Testis (tissue), 3 donors: Measurements from ENCODE around the gene EPHB1. TPM values are rescaled to one million over a fixed set of nuclear protein-coding genes. Genes with fewer than 3 reads are reported as not detected.

Experiments
- DNase-seq: peaks from one replicate; pipeline ENCODE4 v3.0.0-alpha.2; 2019
- H3K27ac ChIP-seq, 2 donors: fragments of 200-600 bp; sonication (generic); one replicate each; pipeline ENCODE4 v1.5.1; 2019
- H3K27me3 ChIP-seq: fragments of 200-600 bp; sonication (generic); one replicate; pipeline ENCODE4 v1.5.1; 2019
- H3K36me3 ChIP-seq: fragments of 200-600 bp; sonication (generic); one replicate; pipeline ENCODE4 v1.5.1; 2017; ENCODE audit warnings: low read depth; ENCODE audit errors: missing control alignments
- H3K4me1 ChIP-seq: fragments of 200-600 bp; sonication (generic); one replicate; pipeline ENCODE4 v1.5.1; 2019
- H3K4me3 ChIP-seq, 2 donors: fragments of 200-600 bp; sonication (generic); one replicate each; pipeline ENCODE4 v1.5.1; 2017 to 2019
- H3K9me3 ChIP-seq: fragments of 200-600 bp; sonication (generic); one replicate; pipeline ENCODE4 v1.5.1; 2017
- CTCF ChIP-seq, 3 experiments: fragments of 450-650 bp in 2 of 3; fragments of 200-600 bp in 1 of 3; sonication (generic) in 1 of 3; IDR thresholded peaks; one replicate each; pipeline ENCODE4 v1.5.1; 2016 to 2019; ENCODE audit warnings: antibody characterized with exemption in 3 of 3, mild to moderate bottlenecking in 2 of 3, moderate library complexity in 1 of 3
- POLR2A ChIP-seq: fragments of 450-650 bp; IDR thresholded peaks from one replicate; pipeline ENCODE4 v1.6.1; 2017; ENCODE audit warnings: antibody characterized with exemption, mild to moderate bottlenecking, moderate library complexity
- WGBS, 2 donors: methylation state at CpG; one replicate each; pipeline ENCODE4 v1.1.5; 2018; 5-methylcytosine and 5-hydroxymethylcytosine counted together
- intact Hi-C: fragments of 100-400 bp; cut with DNase I; formaldehyde crosslinking; loops from one replicate; pipeline ENCODE4 v1.15.1; 2023; ENCODE audit warnings: low total_unique reads
- polyA plus RNA-seq: library from polyadenylated mRNA; stranded (reverse); fragments of 350-450 nt; fragmentation: Illumina TruSeq; extraction: RNeasy Lipid Tissue Mini Kit (QIAGEN cat#74804); gene quantifications from one replicate; pipeline ENCODE4 v1.2.3, GENCODE V29; 2014; ENCODE audit warnings: low read depth, low replicate concordance; ENCODE audit not compliant: insufficient read depth
- total RNA-seq, 2 donors: library from RNA; depleted of rRNA; stranded (reverse); fragments of >200 nt; gene quantifications; one replicate each; pipeline ENCODE4 v1.2.3, GENCODE V29; 2016

EPHB1 gene
- total and polyA plus RNA-seq, 3 donors from 2014 or later: 20.8 to 37.1 (median 31.3) TPM

- Histone ChIP-seq H3K27me3 (no peaks in the 10 kb centered on the region), H3K36me3 (no peaks in the 10 kb centered on the region), H3K9me3 (no peaks in the 10 kb centered on the region), H3K27ac (no peak overlapping the region), H3K4me1 (no peaks in the 10 kb centered on the region), H3K4me3 (no peak overlapping the region)
- DNase-seq: no peak
- intact Hi-C loops: no loop called here
- TF ChIP-seq POLR2A: no peak
- no peak for TF ChIP-seq CTCF (IDR thresholded peaks at IDR 0.05)
Measured at GRCh38 chr3:134857776-134858362, 62.8 kb downstream of the EPHB1 start.

- DNase-seq: no peak
- no peak for TF ChIP-seq POLR2A
- no peak for TF ChIP-seq CTCF (IDR thresholded peaks at IDR 0.05)
- Histone ChIP-seq H3K36me3 (no peaks in the 10 kb centered on the region), H3K27me3 (no peaks in the 10 kb centered on the region), H3K27ac (no peak overlapping the region), H3K9me3 (no peaks in the 10 kb centered on the region), H3K4me1 (no peaks in the 10 kb centered on the region), H3K4me3 (no peak overlapping the region)
- intact Hi-C loops: no loop called here
- WGBS, 2 donors: 60 to 69% methylated on average over 5 to 7 of the region's 7 CpGs
Measured at GRCh38 chr3:134858441-134859035, 63.5 kb downstream of the EPHB1 start.

GRCh38 chr3:134859341-134859740 lies 64.3 kb downstream of the EPHB1 start:
- Histone ChIP-seq H3K4me3 (no peak overlapping the region), H3K27me3 (no peaks in the 10 kb centered on the region), H3K9me3 (no peaks in the 10 kb centered on the region), H3K36me3 (no peaks in the 10 kb centered on the region), H3K4me1 (no peaks in the 10 kb centered on the region), H3K27ac (no peak overlapping the region)
- TF ChIP-seq CTCF (IDR thresholded peaks at IDR 0.05): no peak
- TF ChIP-seq POLR2A: no peak
- DNase-seq: no peak
- intact Hi-C loops: no loop called here
- WGBS, 2 donors: 76 to 86% methylated on average over 1 of the region's 1 CpG

GRCh38 chr3:134860141-134860540 lies 65.1 kb downstream of the EPHB1 start:
- Histone ChIP-seq H3K4me3 (no peak overlapping the region), H3K4me1 (no peaks in the 10 kb centered on the region), H3K27me3 (no peaks in the 10 kb centered on the region), H3K27ac (no peak overlapping the region), H3K9me3 (no peaks in the 10 kb centered on the region), H3K36me3 (no peaks in the 10 kb centered on the region)
- TF ChIP-seq POLR2A: no peak
- TF ChIP-seq CTCF (IDR thresholded peaks at IDR 0.05): no peak
- WGBS, 2 donors: 64 to 87% methylated on average over 5 of the region's 5 CpGs
- intact Hi-C loops: no loop called here
- no peak for DNase-seq

GRCh38 chr3:134863915-134864314 lies 68.9 kb downstream of the EPHB1 start:
- 71 to 75% methylated on average over 6 of the region's 6 CpGs for WGBS, 2 donors
- TF ChIP-seq CTCF (IDR thresholded peaks at IDR 0.05): no peak
- Histone ChIP-seq H3K4me1 (no peaks in the 10 kb centered on the region), H3K9me3 (no peaks in the 10 kb centered on the region), H3K36me3 (no peaks in the 10 kb centered on the region), H3K27ac (no peak overlapping the region), H3K4me3 (no peak overlapping the region), H3K27me3 (no peaks in the 10 kb centered on the region)
- no peak for DNase-seq
- intact Hi-C loops: no loop called here
